Sigmoid colon (tissue), 4 donors: ENCODE measurements around the gene CDK15.

ENCODE experiments used
- CTCF ChIP-seq, 4 experiments: fragments of 450-650 bp in 3 of 4; fragments of 200-600 bp in 1 of 4; IDR thresholded peaks; one replicate each; pipeline ENCODE4 v1.5.1; 2016 to 2019; ENCODE audit warnings: antibody characterized with exemption in 4 of 4, mild to moderate bottlenecking in 3 of 4, moderate library complexity in 2 of 4
- POLR2A ChIP-seq, 2 donors: fragments of 450-650 bp; IDR thresholded peaks; one replicate each; pipeline ENCODE4 v1.6.1; 2016; ENCODE audit warnings: antibody characterized with exemption in 2 of 2, mild to moderate bottlenecking in 2 of 2, moderate library complexity in 2 of 2
- POLR2AphosphoS5 ChIP-seq, 4 donors: sonication (generic); formaldehyde crosslinking; IDR thresholded peaks; one replicate each; pipeline ENCODE4 v1.6.1; 2017; ENCODE audit warnings: antibody characterized with exemption in 4 of 4

- TF ChIP-seq CTCF (IDR thresholded peaks at IDR 0.05): no peak
- TF ChIP-seq POLR2A (IDR thresholded peaks at IDR 0.05): no peak
- TF ChIP-seq POLR2AphosphoS5 (IDR thresholded peaks at IDR 0.05): no peak
These were observed 117.3 kb downstream of the CDK15 start for GRCh38 chr2:201923436-201924328.
